ENCODE data around the gene AGMO.
"Not testable (repeated sequence)": the region's sequence is repeated elsewhere in the genome, so short reads cannot be mapped to it uniquely, and the experiment has no call there.

Gene AGMO

DNA sequence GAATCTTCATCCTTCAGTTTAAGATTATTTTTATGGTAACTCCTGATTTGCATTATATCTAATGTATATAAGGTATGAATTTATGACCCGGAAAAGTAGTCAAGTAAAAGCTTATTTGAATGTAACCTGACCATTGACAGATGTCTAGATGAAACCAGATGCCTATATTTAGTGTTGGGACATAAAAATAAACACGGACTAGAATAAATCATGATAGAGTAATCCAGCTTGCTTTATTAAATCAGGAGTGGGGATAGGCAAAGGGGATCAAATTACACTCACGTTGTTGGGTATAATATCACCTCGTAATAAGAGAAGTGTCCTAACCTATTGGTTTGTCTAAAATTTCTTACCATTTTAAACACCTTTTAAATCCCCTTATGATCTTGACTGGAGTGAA, 244.6 kb downstream of the AGMO start:
- no peak for DNase-seq (ENCODE audit: low read depth in 2 of 2)

DNA sequence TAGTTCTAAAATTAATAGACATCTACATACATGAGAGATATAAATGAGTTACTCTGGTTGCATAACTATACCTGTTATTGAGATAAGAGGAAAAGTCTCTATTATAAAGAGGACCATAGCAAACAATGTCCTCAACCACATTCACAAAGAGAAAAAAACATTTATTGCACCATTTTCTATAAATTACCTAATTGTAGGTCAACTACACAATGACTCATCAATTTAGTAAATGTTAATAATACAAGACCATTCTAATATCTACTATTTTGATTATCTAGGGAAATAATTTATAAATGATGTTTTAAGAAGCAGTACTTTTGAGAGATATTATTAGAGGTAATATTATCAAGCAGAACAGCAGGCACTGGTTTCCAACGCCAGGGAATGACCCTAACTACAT, 246.1 kb downstream of the AGMO start:
- no peak for DNase-seq (ENCODE audit: low read depth in 2 of 2)

DNA sequence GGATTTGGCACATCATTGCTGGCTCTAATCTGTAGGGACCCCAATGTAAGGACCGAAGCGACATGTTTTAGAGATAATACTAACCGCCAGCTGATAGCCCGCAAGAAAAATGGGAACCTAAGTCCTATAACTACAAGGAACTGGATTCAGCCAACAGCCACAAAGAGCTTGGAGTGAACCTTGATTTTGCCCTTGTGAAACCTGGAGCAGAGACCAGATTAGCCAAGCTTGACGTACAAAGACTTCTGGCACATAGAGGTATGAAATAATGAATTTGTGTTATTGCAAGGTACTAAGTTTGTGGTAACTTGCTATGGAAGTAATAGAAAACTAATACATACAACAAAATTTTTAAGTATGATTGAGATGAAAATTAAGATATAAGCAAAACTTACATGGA, 246.9 kb downstream of the AGMO start:
- no peak for DNase-seq (ENCODE audit: low read depth in 2 of 2)

DNA sequence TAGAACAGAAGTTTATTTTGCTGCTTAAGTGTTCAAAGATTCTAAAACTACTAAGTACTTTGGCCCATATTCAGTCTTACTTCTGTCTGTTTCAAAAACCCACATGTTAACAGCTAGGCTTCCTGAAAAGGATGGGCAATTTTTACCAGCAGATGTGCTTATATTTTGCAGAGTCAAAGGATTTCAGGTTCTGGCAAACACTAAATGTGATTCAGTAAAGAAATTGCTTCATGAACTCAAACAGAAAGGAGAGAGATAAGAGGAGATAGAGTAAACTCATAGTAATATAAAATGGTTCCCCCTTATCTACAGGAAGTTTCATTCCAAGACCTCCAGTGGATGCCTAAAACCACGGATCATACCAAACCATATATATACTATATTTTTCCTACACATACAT, 248.5 kb downstream of the AGMO start:
- no peak for DNase-seq (ENCODE audit: low read depth in 2 of 2)

DNA sequence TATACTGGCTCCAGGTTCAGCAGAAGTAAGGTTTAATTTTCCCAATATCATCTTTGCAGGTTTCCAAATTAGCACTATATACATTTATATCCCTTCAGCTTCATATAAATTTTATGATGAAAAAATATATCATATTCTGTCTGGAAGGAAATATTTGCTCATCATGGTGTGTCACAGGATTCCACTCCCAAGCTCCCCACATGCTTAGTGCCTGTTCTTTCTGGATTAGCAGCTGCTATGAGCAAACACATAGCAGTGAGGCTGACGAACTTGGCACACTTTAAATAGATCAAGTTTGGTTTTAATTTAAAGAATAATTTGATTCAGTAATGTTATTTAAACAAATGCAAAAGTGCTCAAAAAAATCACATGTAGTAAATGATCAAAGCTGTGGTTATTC, 251.9 kb downstream of the AGMO start:
- peak; percentile 40 to 49 for DNase-seq (ENCODE audit: low read depth in 2 of 2)

DNA sequence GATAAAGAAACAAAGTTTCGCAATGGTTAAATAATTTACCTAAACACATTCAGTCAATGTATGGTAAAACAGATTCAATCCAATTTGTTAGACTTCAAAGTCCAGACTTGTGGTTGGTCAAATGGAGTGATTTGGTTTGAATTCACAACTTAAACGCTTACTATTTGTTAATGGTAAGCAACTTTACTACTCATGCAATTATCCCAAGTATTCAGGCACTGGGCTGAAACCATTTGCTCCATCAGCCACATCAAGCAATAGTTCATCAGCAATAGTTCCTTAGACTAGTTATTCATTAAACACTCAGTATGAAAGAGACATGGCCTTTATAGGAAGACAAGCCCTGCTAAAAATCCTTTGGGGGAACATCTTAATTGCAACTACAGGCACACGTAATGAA, 253.0 kb downstream of the AGMO start:
- DNase-seq (ENCODE audit: low read depth in 2 of 2): no peak

DNA sequence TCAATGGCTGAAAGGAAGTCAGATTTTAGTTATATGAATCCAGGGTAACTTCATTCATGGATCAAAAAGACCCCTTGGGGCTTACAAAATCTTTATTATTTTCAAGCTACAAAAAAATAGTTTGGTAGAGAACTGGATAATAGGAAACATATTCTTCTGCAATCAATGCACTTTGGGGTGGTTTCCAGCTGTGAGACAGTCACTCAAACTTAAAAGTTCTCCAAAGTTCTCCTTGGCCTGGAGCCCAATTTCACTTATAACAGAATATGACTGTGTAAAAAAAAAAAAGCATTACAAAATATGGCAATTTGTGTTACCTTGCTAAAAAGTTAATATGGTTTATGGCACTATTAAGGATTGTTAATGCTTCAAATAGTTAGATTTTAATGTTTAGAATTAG, 255.5 kb downstream of the AGMO start:
- DNase-seq (ENCODE audit: low read depth in 2 of 2): no peak

DNA sequence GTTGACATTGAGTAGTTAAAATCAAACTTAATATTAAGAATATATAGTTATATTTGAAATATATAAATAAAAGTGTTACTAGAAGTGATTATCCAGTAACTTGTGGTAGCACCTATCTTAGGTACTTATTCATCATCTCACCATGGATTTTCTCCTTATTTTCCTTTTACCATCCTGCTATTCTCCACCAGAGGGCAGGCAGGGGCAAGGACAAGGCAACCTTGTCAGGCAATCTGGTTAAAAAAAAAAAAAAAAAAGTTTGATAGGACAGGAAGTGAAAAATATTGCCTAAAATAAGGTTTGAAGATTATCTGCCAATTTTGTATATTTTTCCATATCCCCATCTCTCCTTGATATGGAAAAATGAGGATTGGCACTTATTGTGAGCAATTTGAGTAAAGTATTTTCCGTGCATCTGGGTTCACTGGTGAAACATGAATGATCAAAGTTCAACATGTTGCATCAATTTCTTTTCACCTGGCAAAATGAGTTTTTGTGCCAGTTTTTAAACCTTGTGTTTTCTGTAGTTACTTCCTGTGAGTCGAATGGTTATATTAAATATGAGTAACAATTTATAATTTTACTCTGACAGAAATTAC, 256.7 kb downstream of the AGMO start:
- DNase-seq (ENCODE audit: low read depth in 2 of 2): peak; percentile 26 to 32

DNA sequence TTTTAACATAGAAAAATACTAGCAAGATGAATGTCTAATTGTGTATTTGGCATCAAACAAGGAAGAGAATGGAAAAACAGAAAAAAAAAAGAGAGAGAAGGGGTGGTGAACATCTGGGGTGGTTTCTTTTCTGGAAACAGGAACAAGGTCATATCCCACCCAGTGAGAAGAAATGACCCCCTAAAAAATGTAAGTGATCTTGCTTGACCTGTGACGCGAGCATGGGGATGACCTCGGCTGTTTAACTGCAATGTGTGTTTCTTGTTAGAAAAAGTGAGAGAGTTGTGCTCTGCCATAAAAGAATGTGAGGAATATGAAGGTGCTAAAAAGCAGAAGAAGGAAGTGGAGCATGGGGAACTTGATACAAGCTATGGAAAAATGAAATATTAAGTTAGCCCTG, 258.5 kb downstream of the AGMO start:
- DNase-seq (ENCODE audit: low read depth in 2 of 2): no peak

DNA sequence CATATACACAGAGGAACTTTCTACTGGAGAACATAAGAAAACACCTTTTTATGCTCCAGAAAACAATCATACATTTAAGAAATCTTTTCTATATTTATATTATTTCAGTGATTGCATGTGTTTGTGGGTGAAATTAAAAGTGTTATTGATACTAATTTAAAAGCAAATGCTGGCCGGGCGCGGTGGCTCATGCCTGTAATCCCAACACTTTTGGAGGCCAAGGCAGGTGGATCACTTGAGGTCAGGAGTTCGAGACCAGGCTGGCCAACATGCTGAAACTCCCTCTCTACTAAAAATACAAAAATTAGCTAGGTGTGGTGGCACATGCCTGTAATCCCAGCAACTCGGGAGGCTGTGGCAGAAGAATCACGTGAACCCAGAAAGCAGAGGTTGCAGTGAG, 260.8 kb downstream of the AGMO start:
- DNase-seq (ENCODE audit: low read depth in 2 of 2): not testable (repeated sequence)

DNA sequence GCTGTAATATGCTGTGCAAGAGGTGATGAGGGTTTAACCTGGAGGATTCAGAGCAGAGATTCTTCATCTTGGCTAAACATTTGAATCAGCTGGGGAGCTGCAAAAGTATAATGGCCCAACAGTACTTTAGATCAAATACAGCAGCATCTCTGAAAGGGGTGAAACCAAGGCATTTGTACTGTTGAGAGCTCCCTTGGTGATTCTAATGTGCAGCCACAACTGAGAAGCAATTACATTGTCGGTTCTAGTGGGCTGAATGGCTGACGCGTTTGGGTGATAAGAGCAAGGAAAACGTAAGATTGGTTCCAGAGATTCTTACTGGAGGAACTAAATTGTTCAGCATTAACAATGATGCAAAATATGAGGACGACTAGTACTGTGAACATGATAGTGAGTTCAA, 269.7 kb downstream of the AGMO start:
- DNase-seq (ENCODE audit: low read depth in 2 of 2): no peak

DNA sequence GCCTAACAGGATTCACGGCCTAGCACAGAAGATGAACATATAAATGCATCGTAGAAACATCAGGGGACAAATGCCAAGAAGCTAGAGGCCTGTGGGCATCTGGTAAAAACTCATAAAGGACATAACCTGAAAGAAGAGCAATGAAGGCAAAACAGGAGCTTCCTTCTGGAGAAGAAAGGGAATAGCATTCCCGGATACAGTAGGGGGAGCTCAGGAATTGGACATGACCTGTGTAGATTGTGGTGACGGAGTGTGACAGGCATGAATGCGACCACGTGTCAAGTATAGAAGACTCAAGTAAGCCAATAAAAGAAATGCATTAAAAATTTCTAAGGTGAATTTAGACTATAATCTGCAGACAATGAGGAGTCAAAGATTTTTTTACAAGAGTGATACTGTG, 270.1 kb downstream of the AGMO start:
- DNase-seq (ENCODE audit: low read depth in 2 of 2): no peak

DNA sequence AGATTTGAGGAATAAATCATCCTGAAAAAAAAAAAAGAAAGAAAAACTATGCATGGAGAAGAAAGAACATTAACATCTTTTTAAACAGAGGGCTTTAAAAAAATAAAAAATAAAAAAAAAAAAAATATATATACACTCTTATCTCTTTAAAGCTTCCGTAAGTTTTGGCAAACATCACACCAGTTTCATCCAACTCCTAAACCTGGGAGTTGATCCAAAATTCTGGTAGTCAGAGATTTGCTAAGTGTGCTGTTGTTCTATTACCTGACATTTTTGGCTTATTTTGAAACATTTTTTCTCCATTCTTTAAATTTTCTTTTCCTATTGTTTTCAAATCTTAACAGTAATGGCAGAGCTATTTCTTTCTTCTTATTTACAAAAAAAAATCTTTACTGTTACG, 273.1 kb downstream of the AGMO start:
- DNase-seq (ENCODE audit: low read depth in 2 of 2): no peak

DNA sequence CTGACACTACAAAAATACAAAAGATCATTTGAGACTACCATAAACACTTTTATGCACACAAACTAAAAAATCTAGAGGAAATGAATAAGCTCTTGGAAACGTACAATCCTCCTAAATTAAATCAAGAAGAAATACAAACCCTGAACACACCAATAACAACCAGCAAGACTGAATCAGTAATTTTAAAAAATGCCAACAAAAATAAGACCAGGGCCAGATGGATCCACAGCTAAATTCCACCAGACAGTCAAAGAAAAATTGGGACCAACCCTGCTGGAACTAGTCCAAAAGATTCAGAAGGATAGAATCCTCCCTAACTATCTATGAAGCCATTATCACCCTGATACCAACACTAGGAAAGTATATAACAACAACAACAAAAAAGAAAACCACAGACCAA, 277.4 kb downstream of the AGMO start:
- no peak for DNase-seq (ENCODE audit: low read depth in 2 of 2)

DNA sequence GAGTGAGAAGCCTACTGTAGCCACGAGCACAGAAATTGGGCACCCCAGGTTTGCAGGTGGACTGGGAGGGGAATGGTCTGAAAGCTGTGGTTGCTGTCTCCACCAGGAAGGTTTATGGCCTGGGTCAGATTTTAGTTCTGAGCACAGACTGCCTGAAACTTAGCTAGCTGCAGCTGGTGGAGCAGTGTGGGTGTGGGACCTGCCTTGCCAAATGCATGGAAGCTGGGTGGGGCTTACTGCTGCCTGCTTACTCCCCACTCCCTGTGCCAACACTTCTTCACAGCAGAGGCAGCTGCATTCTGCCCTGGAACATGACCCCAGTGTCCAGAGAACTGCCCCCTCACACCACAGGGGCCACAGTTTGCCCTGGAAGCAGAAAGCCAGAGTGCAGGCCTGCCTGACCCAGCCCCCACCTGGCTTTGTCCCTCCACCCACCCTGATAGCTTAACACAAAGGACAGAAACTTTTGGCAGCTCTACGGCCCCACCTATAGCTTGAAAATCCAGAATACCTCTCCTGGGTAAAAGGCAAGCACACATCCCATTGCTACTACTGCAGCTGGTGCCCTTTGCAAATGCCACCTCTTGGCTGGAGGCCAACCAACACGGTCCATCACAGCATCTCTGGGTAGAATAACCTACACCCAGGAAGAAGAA, 281.6 kb downstream of the AGMO start:
- no peak for DNase-seq (ENCODE audit: low read depth in 2 of 2)

DNA sequence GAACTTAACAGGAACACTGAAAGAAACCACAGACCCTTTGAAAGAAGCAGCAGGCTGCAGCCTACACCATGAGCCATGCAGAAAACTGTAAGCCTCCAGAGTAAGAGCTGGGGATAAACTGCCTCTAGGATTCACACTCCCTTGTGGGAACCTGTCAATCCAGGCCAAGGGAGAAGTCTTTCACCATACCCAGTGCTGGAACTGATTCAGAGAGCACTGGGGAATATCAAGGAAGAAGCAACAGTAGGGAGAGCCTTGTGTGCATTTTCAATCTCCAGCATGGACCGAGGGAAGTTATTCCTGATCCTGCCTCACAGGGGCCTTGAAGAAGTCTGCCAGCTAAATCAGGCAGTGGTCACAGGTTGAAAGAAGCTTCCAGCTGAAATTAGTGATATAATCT, 282.2 kb downstream of the AGMO start:
- no peak for DNase-seq (ENCODE audit: low read depth in 2 of 2)

DNA sequence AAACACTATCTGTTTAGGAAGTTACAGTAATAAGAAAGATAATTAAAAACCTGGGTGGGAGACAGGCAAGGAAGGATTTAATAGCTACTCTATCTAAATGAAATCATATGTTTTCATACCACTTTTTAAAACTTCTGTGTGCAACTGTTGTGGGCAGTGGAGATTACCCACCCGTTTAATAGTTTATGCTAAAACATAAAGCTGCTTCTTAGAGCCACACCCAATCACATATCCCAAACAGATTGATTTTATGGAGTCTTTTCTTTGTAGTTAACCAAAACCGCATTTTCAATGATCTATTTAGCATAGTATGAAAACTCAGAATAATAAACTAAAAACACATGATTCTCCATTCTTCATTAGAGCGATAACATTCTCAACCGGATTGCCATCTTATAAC, 304.1 kb downstream of the AGMO start:
- DNase-seq (ENCODE audit: low read depth in 2 of 2): peak; percentile 3 to 4

DNA sequence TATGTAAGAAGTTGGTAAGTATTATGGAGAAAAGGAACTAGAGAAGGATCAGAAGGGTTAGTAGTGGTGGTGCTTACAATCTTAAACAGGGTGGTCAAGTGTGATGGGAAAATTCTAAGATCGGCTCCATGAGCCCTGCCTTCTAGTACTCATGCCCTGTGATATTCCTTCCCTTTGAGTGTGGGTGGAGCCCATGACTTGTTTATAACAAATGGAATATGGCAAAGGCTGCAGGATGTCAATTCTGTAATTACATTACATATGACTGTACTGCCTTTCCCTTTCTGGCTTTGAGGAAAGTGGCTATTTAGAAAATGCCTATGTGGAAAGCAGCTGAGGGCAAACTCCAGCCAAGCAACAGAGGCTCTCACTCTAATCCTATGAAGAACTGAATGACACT, 309.6 kb downstream of the AGMO start:
- no peak for DNase-seq (ENCODE audit: low read depth in 2 of 2)

DNA sequence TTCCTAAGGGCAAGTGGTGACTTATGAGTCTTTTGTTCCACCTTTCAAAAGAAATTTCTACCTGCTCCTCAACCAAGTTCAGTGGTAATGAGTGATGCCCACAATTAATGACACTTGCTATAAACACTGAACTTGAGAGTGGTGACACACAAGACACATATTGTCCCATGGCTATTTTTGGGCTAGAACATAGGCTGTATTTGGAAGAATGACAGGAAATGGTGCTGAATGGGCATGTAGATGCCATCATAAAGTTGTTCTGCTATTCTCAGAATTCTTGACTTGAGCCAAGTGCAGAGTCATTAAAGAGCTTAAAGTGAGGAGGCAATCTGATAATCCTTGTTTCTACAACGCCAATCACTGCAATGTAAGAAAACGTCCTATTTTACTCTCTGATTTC, 313.3 kb downstream of the AGMO start:
- no peak for DNase-seq (ENCODE audit: low read depth in 2 of 2)

DNA sequence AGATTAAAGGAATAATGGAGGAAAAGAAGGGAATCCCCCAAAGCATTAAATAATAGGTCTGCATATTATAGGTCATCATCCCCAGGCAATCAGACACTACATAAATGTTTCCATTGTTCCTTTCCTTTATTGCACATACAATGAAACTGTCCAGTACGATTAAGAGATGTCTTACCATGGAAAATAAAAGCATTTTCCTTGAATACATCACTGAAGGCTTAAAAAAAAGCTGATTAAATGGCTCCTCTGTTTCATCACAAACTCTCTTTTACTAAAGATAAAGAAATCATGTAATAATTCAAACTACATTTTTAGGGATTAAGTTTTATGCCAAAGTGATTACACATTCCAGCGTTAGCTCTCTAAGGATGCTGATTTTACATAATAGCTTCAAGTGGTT, 316.0 kb downstream of the AGMO start:
- DNase-seq (ENCODE audit: low read depth in 2 of 2): no peak

DNA sequence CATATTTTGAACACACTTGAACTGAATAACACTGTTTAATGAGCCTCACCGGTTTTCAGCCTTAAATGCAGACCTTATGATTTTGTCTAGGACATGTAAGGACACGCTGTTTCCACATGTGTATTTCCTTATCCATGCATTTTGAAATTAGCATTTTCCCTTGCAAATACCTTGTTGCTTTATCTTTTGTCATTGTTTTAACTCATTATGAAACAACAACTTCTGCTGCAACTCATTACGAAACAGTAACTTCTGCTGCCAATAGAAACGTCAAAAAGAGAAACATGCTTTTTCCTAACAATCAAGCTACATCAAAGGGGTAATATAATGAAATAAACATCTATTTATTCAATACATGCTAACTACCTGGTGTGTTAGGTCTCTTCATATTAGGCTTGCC, 322.0 kb downstream of the AGMO start:
- DNase-seq (ENCODE audit: low read depth in 2 of 2): no peak

DNA sequence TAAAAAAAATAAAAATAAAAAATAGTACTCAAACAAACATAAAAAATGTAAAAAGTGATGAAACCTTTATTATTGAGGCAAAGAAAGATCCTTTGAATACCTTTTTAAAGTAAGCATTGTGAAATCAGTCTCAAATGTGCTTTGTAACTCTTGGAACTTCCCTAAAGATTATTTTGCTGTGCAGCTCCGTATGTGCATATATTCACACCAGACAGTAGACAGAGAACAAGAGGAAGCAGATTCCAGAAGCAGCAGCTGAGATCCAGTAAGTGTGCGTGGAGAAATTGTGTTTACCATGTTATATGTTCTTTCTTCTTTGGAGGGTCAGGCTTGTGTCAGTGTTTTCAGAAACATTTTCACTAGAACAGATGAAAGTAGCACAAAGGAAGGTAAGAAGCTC, 324.9 kb downstream of the AGMO start:
- no peak for DNase-seq (ENCODE audit: low read depth in 2 of 2)

DNA sequence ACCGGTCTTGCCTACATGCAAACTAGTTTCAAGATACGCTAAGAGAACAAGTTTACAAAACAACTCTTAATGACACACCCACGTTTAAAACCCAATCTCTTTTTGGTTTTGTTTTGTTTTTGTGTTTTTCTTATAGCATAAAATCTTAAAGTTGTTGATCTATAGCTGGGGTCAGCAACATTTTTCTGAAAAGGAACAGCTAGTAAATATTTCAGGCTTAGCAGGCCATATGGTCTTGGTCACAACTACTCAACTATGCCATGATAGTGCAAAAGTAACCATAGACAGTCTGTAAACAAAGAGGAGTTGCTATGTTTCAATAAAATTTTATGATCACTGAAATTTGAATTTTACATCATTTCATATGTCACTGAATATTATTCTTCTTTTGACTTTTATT, 327.4 kb downstream of the AGMO start:
- no peak for DNase-seq (ENCODE audit: low read depth in 2 of 2)

DNA sequence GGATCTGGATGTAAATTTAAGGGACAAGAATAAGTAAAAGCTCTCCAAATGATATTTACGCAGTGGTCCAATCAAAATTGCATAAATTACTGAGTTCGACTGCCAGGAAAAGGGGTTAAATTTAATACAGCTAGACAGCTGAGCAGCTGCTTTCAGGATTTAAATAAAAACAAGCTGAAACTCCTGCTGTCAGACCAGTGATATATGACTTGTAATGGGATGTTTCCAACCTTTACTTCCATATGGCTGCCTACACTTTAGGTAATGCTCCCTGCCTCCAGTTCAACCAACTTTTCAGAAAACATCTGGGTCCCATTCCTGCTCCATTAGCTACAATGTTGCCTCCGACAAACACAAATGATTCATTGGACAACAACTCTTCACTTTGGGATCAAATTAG, 333.0 kb downstream of the AGMO start:
- peak; percentile 54 to 57 for DNase-seq (ENCODE audit: low read depth in 2 of 2)

All from fibroblast of skin of left quadriceps (primary cell).